H1 (cell line): Measurements from ENCODE around the gene TCEAL1. TPM values are rescaled to one million over a fixed set of nuclear protein-coding genes. Genes with fewer than 3 reads are reported as not detected.
"Not testable (repeated sequence)": the region's sequence is repeated elsewhere in the genome, so short reads cannot be mapped to it uniquely, and the experiment has no call there.

Experiments
- CTCF ChIA-PET: fragments of 300-600 bp; sonication (Branson Sonifier 250); formaldehyde crosslinking; loops from one replicate; lab custom pipeline; 2021; ENCODE audit not compliant: partially characterized antibody; lab: Charles Lee
- POLR2A ChIA-PET: fragments of 300-600 bp; sonication (Branson Sonifier 250); formaldehyde crosslinking; loops from one replicate; lab custom pipeline; 2021; ENCODE audit warnings: inconsistent platforms; ENCODE audit not compliant: partially characterized antibody; lab: Charles Lee
- DNase-seq, 2 experiments: peaks; one replicate each; pipeline versions ENCODE4 v3.0.0 to v3.0.0-alpha.2; 2010 to 2022; ENCODE audit warnings: low spot score in 2 of 2, low read depth in 1 of 2, mixed read lengths in 1 of 2
- FAIRE-seq: peaks from 2 replicates; lab custom pipeline; 2011; peaks lifted over from hg19 to GRCh38; lab: Jason Lieb, UNC
- H2AFZ ChIP-seq: 2 replicates; pipeline ENCODE4 v1.8.1; 2012; ENCODE audit warnings: low read length, inconsistent platforms
- H2AK5ac ChIP-seq: 2 replicates; pipeline ENCODE4 v1.6.1; 2013; ENCODE audit warnings: low read depth, low read length
- H2BK120ac ChIP-seq: replicated peaks from 2 replicates; pipeline ENCODE3; 2013; ENCODE audit warnings: low read depth, low read length, inconsistent platforms
- H2BK12ac ChIP-seq: 2 replicates; pipeline ENCODE4 v1.6.1; 2013; ENCODE audit warnings: low read depth, low read length
- H2BK15ac ChIP-seq: 2 replicates; pipeline ENCODE4 v1.6.1; 2013; ENCODE audit warnings: low read length
- H2BK20ac ChIP-seq: 2 replicates; pipeline ENCODE4 v1.6.1; 2013; ENCODE audit warnings: low read length
- H2BK5ac ChIP-seq: 2 replicates; pipeline ENCODE4 v1.6.1; 2013; ENCODE audit warnings: low read depth, low read length
- H3K14ac ChIP-seq: 2 replicates; pipeline ENCODE4 v1.6.1; 2013; ENCODE audit warnings: inconsistent platforms; ENCODE audit not compliant: insufficient read length
- H3K18ac ChIP-seq: 2 replicates; pipeline ENCODE4 v1.6.1; 2013; ENCODE audit warnings: low read length; ENCODE audit errors: extremely low read depth
- H3K23ac ChIP-seq: 2 replicates; pipeline ENCODE4 v1.6.1; 2013; ENCODE audit warnings: inconsistent platforms; ENCODE audit not compliant: insufficient read length
- H3K23me2 ChIP-seq: 2 replicates; pipeline ENCODE4 v1.6.1; 2013; ENCODE audit warnings: low read depth, low read length
- H3K27ac ChIP-seq: 2 replicates; pipeline ENCODE4 v1.6.1; 2011; ENCODE audit warnings: low read depth, low read length, inconsistent platforms
- H3K27me3 ChIP-seq, 4 experiments: replicated peaks in 1 of 4; 1 replicate in 1 of 4; 2 replicates in 3 of 4; pipeline versions ENCODE4 v1.6.1 to v1.8.1; 2011 to 2013; ENCODE audit warnings: low read length in 3 of 4, mild to moderate bottlenecking in 3 of 4, inconsistent platforms in 2 of 4, mixed read lengths in 2 of 4, moderate library complexity in 1 of 4; ENCODE audit not compliant: control insufficient read depth in 3 of 4, insufficient read depth in 3 of 4; ENCODE audit errors: extremely low read depth in 1 of 4
- H3K36me3 ChIP-seq, 4 experiments: 2 replicates each; pipeline versions ENCODE4 v1.6.1 to v1.8.1; 2011 to 2013; ENCODE audit warnings: mild to moderate bottlenecking in 4 of 4, low read length in 3 of 4, moderate library complexity in 2 of 4, control low read depth in 1 of 4, inconsistent platforms in 1 of 4; ENCODE audit not compliant: insufficient read depth in 4 of 4, control insufficient read depth in 2 of 4
- H3K4ac ChIP-seq: replicated peaks from 2 replicates; pipeline ENCODE3; 2013; ENCODE audit warnings: low read length, low read depth, mixed read lengths, inconsistent platforms; ENCODE audit not compliant: insufficient read length
- H3K4me1 ChIP-seq, 4 experiments: replicated peaks in 1 of 4; 1 replicate in 1 of 4; 2 replicates in 3 of 4; pipeline versions ENCODE4 v1.6.1 to v1.8.1; 2011 to 2013; ENCODE audit warnings: low read length in 3 of 4, inconsistent platforms in 2 of 4, mixed read lengths in 1 of 4; ENCODE audit not compliant: insufficient read depth in 4 of 4, control insufficient read depth in 3 of 4
- H3K4me2 ChIP-seq, 2 experiments: 2 replicates each; pipeline versions ENCODE4 v1.6.1 to v1.8.1; 2011 to 2013; ENCODE audit warnings: low read depth in 2 of 2, low read length in 2 of 2, control low read depth in 1 of 2, inconsistent platforms in 1 of 2, mild to moderate bottlenecking in 1 of 2; ENCODE audit not compliant: insufficient read depth in 1 of 2
- H3K4me3 ChIP-seq, 4 experiments: fragments of 200-600, 300-600 bp in 1 of 4; sonication (generic), shearing (Covaris generic), sonication (Bioruptor Twin) in 1 of 4; 2 replicates each; pipeline versions ENCODE4 v1.5.1 to v1.8.1; 2011 to 2016; ENCODE audit warnings: low read length in 4 of 4, low read depth in 3 of 4, control low read depth in 2 of 4, inconsistent platforms in 2 of 4, mild to moderate bottlenecking in 2 of 4, mixed read lengths in 1 of 4, moderate library complexity in 1 of 4; ENCODE audit not compliant: insufficient read depth in 2 of 4; ENCODE audit errors: extremely low read depth in 1 of 4
- H3K56ac ChIP-seq: replicated peaks from 2 replicates; pipeline ENCODE3; 2013; ENCODE audit warnings: low read depth, mild to moderate bottlenecking, mixed read lengths, low read length, inconsistent platforms; ENCODE audit not compliant: insufficient read length
- H3K79me1 ChIP-seq: 2 replicates; pipeline ENCODE4 v1.6.1; 2013; ENCODE audit warnings: low read depth, low read length, control low read depth
- H3K79me2 ChIP-seq, 2 experiments: 2 replicates each; pipeline versions ENCODE4 v1.6.1 to v1.8.1; 2012 to 2013; ENCODE audit warnings: low read length in 2 of 2, mild to moderate bottlenecking in 2 of 2, inconsistent platforms in 1 of 2; ENCODE audit not compliant: insufficient read depth in 2 of 2, control insufficient read depth in 1 of 2
- H3K9ac ChIP-seq, 4 experiments: replicated peaks in 1 of 4; 1 replicate in 1 of 4; 2 replicates in 3 of 4; pipeline versions ENCODE4 v1.6.1 to v1.8.1; 2011 to 2013; ENCODE audit warnings: low read depth in 3 of 4, low read length in 3 of 4, control low read depth in 2 of 4, mild to moderate bottlenecking in 2 of 4, moderate library complexity in 2 of 4, inconsistent platforms in 1 of 4; ENCODE audit errors: extremely low read depth in 1 of 4
- H3K9me3 ChIP-seq, 2 experiments: 2 replicates each; pipeline versions ENCODE4 v1.6.1 to v1.8.1; 2012 to 2013; ENCODE audit warnings: mild to moderate bottlenecking in 2 of 2, moderate library complexity in 2 of 2, control low read depth in 1 of 2, inconsistent platforms in 1 of 2, low read depth in 1 of 2, low read length in 1 of 2, mixed read lengths in 1 of 2; ENCODE audit not compliant: insufficient read depth in 2 of 2
- H4K20me1 ChIP-seq, 2 experiments: replicated peaks in 1 of 2; 2 replicates each; pipeline versions ENCODE3 to v1.8.1; 2011 to 2013; ENCODE audit warnings: inconsistent platforms in 2 of 2, low read length in 2 of 2, mild to moderate bottlenecking in 1 of 2; ENCODE audit not compliant: insufficient read depth in 2 of 2, control insufficient read depth in 1 of 2
- H4K5ac ChIP-seq: 2 replicates; pipeline ENCODE4 v1.6.1; 2013; ENCODE audit warnings: low read length, low read depth, mixed read lengths, inconsistent platforms; ENCODE audit not compliant: insufficient read length
- H4K8ac ChIP-seq: 2 replicates; pipeline ENCODE4 v1.8.0; 2013; ENCODE audit warnings: mild to moderate bottlenecking, moderate library complexity, low read length, inconsistent platforms; ENCODE audit not compliant: insufficient read depth; ENCODE audit errors: extremely low read depth
- H4K91ac ChIP-seq: replicated peaks from 2 replicates; pipeline ENCODE3; 2013; ENCODE audit warnings: low read length, mixed read lengths, inconsistent platforms; ENCODE audit not compliant: insufficient read length
- WGBS, 2 experiments: shearing (Covaris generic) in 1 of 2; methylation state at CpG; one replicate each; pipeline versions ENCODE4 v1.1.6 to v1.1.7; 2013 to 2015; ENCODE audit warnings: low lambda C conversion rate in 2 of 2, mixed read lengths in 2 of 2, inconsistent platforms in 1 of 2, low coverage in 1 of 2, missing lambda C conversion rate in 1 of 2; ENCODE audit not compliant: insufficient replicate concordance in 2 of 2, insufficient coverage in 1 of 2, insufficient read length in 1 of 2; ENCODE audit errors: extremely low coverage in 1 of 2, missing lambda C conversion rate in 1 of 2; 5-methylcytosine and 5-hydroxymethylcytosine counted together
- polyA plus RNA-seq, 7 experiments: library from polyadenylated mRNA; depleted of rRNA in 3 of 7; stranded (reverse) in 5 of 7; unstranded in 2 of 7; fragments of >200 nt in 5 of 7; fragments of 200-250 nt in 2 of 7; gene quantifications; 1 replicate in 5 of 7; 2 replicates in 1 of 7; 4 replicates in 1 of 7; pipeline versions ENCODE4 v1.2.1 to v1.2.3, GENCODE V29; 2011 to 2013; ENCODE audit warnings: missing spikeins in 2 of 7, mixed read lengths in 2 of 7
- total RNA-seq: library from RNA; stranded (reverse); fragmentation: NEBNext Ultra II Directional; extraction: Animal tissue kit (Norgen Biotek cat#: 25700); gene quantifications from 2 replicates; pipeline ENCODE4 v1.2.1, GENCODE V29; 2021

TCEAL1 gene
- total and polyA plus RNA-seq, 2 of the 8 experiments (the other 6 are each of a cell fraction or from before 2014, with no cell fraction given), result 3.9 to 4.1 TPM

DNA sequence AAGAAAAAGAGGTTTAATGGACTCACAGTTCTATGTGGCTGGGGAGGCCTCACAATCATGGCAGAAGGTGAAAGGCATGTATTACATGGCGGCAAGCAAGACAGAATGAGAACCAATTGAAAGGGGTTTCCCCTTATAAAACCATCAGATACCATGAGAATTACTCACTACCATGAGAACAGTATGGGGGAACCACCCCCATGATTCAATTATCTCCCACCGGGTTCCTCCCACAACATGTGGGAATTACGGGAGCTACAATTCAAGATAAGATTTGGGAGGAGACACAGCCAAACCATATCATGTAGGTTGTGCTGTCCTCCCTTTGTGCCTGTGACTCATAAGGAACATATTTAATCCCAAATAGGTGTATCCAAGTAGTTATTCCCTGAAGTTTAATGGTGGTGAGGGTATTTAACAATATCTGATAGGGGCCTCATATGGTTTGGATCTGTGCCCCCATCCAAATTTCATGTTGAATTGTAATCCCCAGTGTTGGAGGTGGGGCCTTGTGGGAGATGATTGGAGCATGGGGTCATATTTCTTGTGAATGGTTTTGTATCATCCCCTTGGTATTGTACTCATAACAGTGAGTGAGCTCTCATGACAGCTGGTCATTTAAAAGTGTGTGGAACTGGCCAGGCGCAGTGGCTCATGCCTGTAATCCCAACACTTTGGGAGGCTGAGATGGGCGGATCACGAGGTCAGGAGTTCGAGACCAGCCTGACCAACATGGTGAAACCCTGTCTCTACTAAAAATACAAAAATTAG, 26.6 kb downstream of the TCEAL1 start:
- DNase-seq, H3K9me3 ChIP-seq, H3K79me2 ChIP-seq, H3K4me1 ChIP-seq, H3K27ac ChIP-seq, H3K18ac ChIP-seq, H3K36me3 ChIP-seq, H2BK120ac ChIP-seq, H3K79me1 ChIP-seq, H2AFZ ChIP-seq, POLR2A ChIA-PET, H3K27me3 ChIP-seq, H3K56ac ChIP-seq, H4K20me1 ChIP-seq, FAIRE-seq, H2BK12ac ChIP-seq, H4K5ac ChIP-seq, H4K8ac ChIP-seq, H3K23ac ChIP-seq, H3K9ac ChIP-seq, H2AK5ac ChIP-seq, CTCF ChIA-PET, H2BK15ac ChIP-seq, H4K91ac ChIP-seq, H3K23me2 ChIP-seq, H3K4ac ChIP-seq, H3K14ac ChIP-seq, H2BK5ac ChIP-seq, H2BK20ac ChIP-seq, H3K4me3 ChIP-seq, H3K4me2 ChIP-seq: not testable (repeated sequence)
- WGBS, 2 experiments, result 99% methylated on average over 7 of the region's 7 CpGs; no CpG with 5 or more reads in 1 of the 2 experiments
